Keratinocyte (primary cell): Measurements from ENCODE around the gene HLA-DRB1. TPM values are rescaled to one million over a fixed set of nuclear protein-coding genes. Genes with fewer than 3 reads are reported as not detected.

Experiments used
- DNase-seq: peaks from one replicate; pipeline ENCODE4 v3.0.0-alpha.2; 2011; ENCODE audit warnings: low read depth, missing footprints, low spot score
- FAIRE-seq: peaks from 2 replicates; lab custom pipeline; 2011; peaks lifted over from hg19 to GRCh38; lab: Jason Lieb, UNC
- H2AFZ ChIP-seq: 2 replicates; pipeline ENCODE4 v1.6.0; 2012; ENCODE audit warnings: low read length, control low read depth, inconsistent platforms; ENCODE audit not compliant: control insufficient read depth
- H3K27ac ChIP-seq: 2 replicates; pipeline ENCODE4 v1.5.1; 2011; ENCODE audit warnings: low read length; ENCODE audit not compliant: control insufficient read depth, insufficient read depth
- H3K27me3 ChIP-seq: 3 replicates; pipeline ENCODE4 v1.6.0; 2011; ENCODE audit warnings: low read length; ENCODE audit not compliant: control insufficient read depth, insufficient read depth; ENCODE audit errors: extremely low read depth
- H3K36me3 ChIP-seq, 2 experiments: 2 replicates in 1 of 2; 3 replicates in 1 of 2; pipeline ENCODE4 v1.5.1; 2011; ENCODE audit warnings: low read length in 2 of 2, mild to moderate bottlenecking in 1 of 2; ENCODE audit not compliant: control insufficient read depth in 2 of 2, insufficient read depth in 2 of 2; ENCODE audit errors: extremely low read depth in 1 of 2
- H3K4me1 ChIP-seq: 3 replicates; pipeline ENCODE4 v1.5.1; 2011; ENCODE audit warnings: low read length; ENCODE audit not compliant: control insufficient read depth, insufficient read depth; ENCODE audit errors: extremely low read depth
- H3K4me2 ChIP-seq: 3 replicates; pipeline ENCODE4 v1.6.0; 2011; ENCODE audit warnings: low read depth, low read length; ENCODE audit not compliant: control insufficient read depth, insufficient read depth; ENCODE audit errors: extremely low read depth
- H3K4me3 ChIP-seq, 3 experiments: fragments of 200-600 bp in 1 of 3; sonication (generic) in 1 of 3; 2 replicates in 2 of 3; 3 replicates in 1 of 3; pipeline ENCODE4 v1.5.1; 2011 to 2016; ENCODE audit warnings: low read length in 3 of 3, mild to moderate bottlenecking in 3 of 3, control low read depth in 2 of 3, inconsistent platforms in 1 of 3, low read depth in 1 of 3, mixed read lengths in 1 of 3, mixed run types in 1 of 3, moderate library complexity in 1 of 3; ENCODE audit not compliant: control insufficient read depth in 2 of 3, insufficient read depth in 2 of 3; ENCODE audit errors: extremely low read depth in 1 of 3
- H3K79me2 ChIP-seq: 2 replicates; pipeline ENCODE4 v1.6.0; 2012; ENCODE audit warnings: low read length; ENCODE audit not compliant: control insufficient read depth, insufficient read depth
- H3K9ac ChIP-seq: 3 replicates; pipeline ENCODE4 v1.6.0; 2011; ENCODE audit warnings: low read length; ENCODE audit not compliant: control insufficient read depth, insufficient read depth; ENCODE audit errors: extremely low read depth
- H3K9me1 ChIP-seq: 3 replicates; pipeline ENCODE4 v1.6.0; 2011; ENCODE audit warnings: low read length; ENCODE audit not compliant: control insufficient read depth, insufficient read depth; ENCODE audit errors: extremely low read depth
- H3K9me3 ChIP-seq: 2 replicates; pipeline ENCODE4 v1.5.1; 2012; ENCODE audit warnings: low read depth, low read length; ENCODE audit not compliant: control insufficient read depth
- H4K20me1 ChIP-seq: 3 replicates; pipeline ENCODE4 v1.6.0; 2011; ENCODE audit warnings: low read length; ENCODE audit not compliant: control insufficient read depth, insufficient read depth; ENCODE audit errors: extremely low read depth
- EZH2 ChIP-seq: IDR thresholded peaks from one replicate; pipeline ENCODE4 v1.6.1; 2012; ENCODE audit warnings: inconsistent platforms, mild to moderate bottlenecking, low read length, moderate library complexity
- dilution Hi-C: fragments of 300-500 bp; cut with MboI; formaldehyde crosslinking; loops from one replicate; pipeline ENCODE4 v1.7.0; 2020; ENCODE audit warnings: low sequenced_read_pairs; ENCODE audit not compliant: extremely low pct_ligation_motif_present
- polyA plus RNA-seq, 5 experiments: library from polyadenylated mRNA; depleted of rRNA in 3 of 5; stranded (reverse) in 3 of 5; stranded (forward) in 1 of 5; unstranded in 1 of 5; fragments of >200 nt; gene quantifications; 1 replicate in 1 of 5; 2 replicates in 3 of 5; 3 replicates in 1 of 5; pipeline versions ENCODE4 v1.2.1 to v1.2.3, GENCODE V29; 2011 to 2012; ENCODE audit warnings: missing spikeins in 2 of 5, low read depth in 1 of 5, low replicate concordance in 1 of 5
- TF ChIP-seq, protein P1 (sequence below), 3 experiments: IDR thresholded peaks in 1 of 3; conservative IDR thresholded peaks in 1 of 3; optimal IDR thresholded peaks in 1 of 3; 2 replicates in 2 of 3; 3 replicates in 1 of 3; pipeline versions ENCODE3 to v1.5.1; 2011; ENCODE audit warnings: low read length in 3 of 3, mild to moderate bottlenecking in 3 of 3, moderate library complexity in 2 of 3, control low read depth in 1 of 3, inconsistent platforms in 1 of 3; ENCODE audit not compliant: insufficient read depth in 2 of 3; ENCODE audit errors: extremely low read depth in 1 of 3

Gene HLA-DRB1
- polyA plus RNA-seq, 1 donor (not counting 4 experiments of a cell fraction or from before 2014, with no cell fraction given): 0.12 TPM

DNA sequence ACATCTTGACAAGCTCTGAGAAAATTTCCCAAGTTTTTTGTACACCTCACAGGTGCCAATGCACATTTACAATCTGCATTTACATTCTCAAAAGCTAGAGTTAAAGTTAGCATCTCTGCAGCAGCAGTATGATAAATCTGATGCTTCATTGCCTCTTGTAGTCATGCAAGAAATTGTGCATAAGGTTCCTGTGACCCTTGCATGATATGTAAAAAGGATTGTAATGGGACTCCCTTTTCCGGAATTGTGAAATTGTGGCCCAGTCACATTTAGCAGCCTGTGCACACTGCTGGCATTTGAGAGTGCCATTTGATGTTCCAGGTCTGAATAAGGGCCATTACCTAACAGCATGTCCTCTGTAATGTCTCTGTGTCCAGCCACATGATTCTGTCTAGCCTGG, 24.1 kb downstream of the HLA-DRB1 start:
- no peaks in the 10 kb centered on the region for H3K4me1 ChIP-seq
- no peak overlapping the region for H3K9ac ChIP-seq
- TF ChIP-seq EZH2: no peak
- TF ChIP-seq, protein P1, sequence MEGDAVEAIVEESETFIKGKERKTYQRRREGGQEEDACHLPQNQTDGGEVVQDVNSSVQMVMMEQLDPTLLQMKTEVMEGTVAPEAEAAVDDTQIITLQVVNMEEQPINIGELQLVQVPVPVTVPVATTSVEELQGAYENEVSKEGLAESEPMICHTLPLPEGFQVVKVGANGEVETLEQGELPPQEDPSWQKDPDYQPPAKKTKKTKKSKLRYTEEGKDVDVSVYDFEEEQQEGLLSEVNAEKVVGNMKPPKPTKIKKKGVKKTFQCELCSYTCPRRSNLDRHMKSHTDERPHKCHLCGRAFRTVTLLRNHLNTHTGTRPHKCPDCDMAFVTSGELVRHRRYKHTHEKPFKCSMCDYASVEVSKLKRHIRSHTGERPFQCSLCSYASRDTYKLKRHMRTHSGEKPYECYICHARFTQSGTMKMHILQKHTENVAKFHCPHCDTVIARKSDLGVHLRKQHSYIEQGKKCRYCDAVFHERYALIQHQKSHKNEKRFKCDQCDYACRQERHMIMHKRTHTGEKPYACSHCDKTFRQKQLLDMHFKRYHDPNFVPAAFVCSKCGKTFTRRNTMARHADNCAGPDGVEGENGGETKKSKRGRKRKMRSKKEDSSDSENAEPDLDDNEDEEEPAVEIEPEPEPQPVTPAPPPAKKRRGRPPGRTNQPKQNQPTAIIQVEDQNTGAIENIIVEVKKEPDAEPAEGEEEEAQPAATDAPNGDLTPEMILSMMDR (optimal IDR thresholded peaks at IDR 0.05 in 1 of 3, IDR thresholded peaks at IDR 0.05 in 1 of 3, conservative IDR thresholded peaks at IDR 0.05 in 1 of 3; ENCODE audit: extremely low read depth in 1 of 3, insufficient read depth in 2 of 3, low read length in 3 of 3): no peak
- H3K36me3 ChIP-seq: no peaks in the 10 kb centered on the region
- no peak overlapping the region for H3K27ac ChIP-seq
- no peaks in the 10 kb centered on the region for H3K79me2 ChIP-seq
- no peak overlapping the region for H3K4me2 ChIP-seq
- no peaks in the 10 kb centered on the region for H3K9me1 ChIP-seq
- dilution Hi-C loops: no loop called here
- H4K20me1 ChIP-seq: no peaks in the 10 kb centered on the region
- H2AFZ ChIP-seq: no peak overlapping the region
- FAIRE-seq (no peak), DNase-seq (no peak)
- H3K4me3 ChIP-seq: no peak overlapping the region
- no peaks in the 10 kb centered on the region for H3K9me3 ChIP-seq
- no peaks in the 10 kb centered on the region for H3K27me3 ChIP-seq

DNA sequence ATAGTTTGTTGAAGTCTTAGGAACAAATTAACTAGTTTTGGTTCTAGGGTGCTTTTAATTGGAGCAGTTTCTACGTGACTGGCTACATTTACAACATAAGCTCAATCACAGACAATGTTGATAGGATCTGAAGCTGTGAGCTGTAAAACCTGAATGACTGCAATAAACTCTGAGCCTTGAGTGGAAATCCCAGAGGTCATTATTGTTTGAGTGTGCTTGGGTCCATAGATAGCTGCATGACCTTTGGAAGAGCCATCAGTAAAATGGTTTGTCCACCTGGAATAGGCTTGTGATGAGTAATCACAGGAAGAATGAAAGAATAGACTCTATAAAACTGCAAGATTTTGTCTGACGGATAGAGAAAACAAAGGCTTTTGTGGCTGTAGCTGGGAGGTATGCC, 26.7 kb downstream of the HLA-DRB1 start:
- DNase-seq (no peak), FAIRE-seq (no peak)
- Histone ChIP-seq H4K20me1 (no peaks in the 10 kb centered on the region), H2AFZ (no peak overlapping the region), H3K36me3 (no peaks in the 10 kb centered on the region), H3K79me2 (no peaks in the 10 kb centered on the region), H3K4me2 (no peak overlapping the region), H3K27ac (no peak overlapping the region), H3K27me3 (peaks cover 3% of the 10 kb centered on the region), H3K9ac (no peak overlapping the region), H3K4me1 (no peaks in the 10 kb centered on the region), H3K4me3 (no peak overlapping the region), H3K9me3 (no peaks in the 10 kb centered on the region), H3K9me1 (no peaks in the 10 kb centered on the region)
- dilution Hi-C loops: no loop called here
- no peak for TF ChIP-seq EZH2
- TF ChIP-seq, protein P1 (optimal IDR thresholded peaks at IDR 0.05 in 1 of 3, IDR thresholded peaks at IDR 0.05 in 1 of 3, conservative IDR thresholded peaks at IDR 0.05 in 1 of 3; ENCODE audit: extremely low read depth in 1 of 3, insufficient read depth in 2 of 3, low read length in 3 of 3): no peak
